WERI-Rb-1 (cell line): ENCODE data around the gene CAMK2B.
"Not testable (repeated sequence)": the region's sequence is repeated elsewhere in the genome, so short reads cannot be mapped to it uniquely, and the experiment has no call there.

ENCODE experiments used
- DNase-seq: peaks from one replicate; pipeline ENCODE4 v3.0.0-alpha.2; 2020
- H3K27ac ChIP-seq: fragments of 250-450 bp; sonication (Bioruptor Pico); 2 replicates; pipeline ENCODE4 v1.5.1; 2020; ENCODE audit warnings: mild to moderate bottlenecking, moderate library complexity
- H3K27me3 ChIP-seq: fragments of 250-450 bp; sonication (Bioruptor Pico); 2 replicates; pipeline ENCODE4 v1.5.1; 2021; ENCODE audit warnings: mild to moderate bottlenecking, low read depth, moderate library complexity; ENCODE audit not compliant: insufficient read depth, severe bottlenecking
- H3K36me3 ChIP-seq: fragments of 250-450 bp; sonication (Bioruptor Pico); 2 replicates; pipeline ENCODE4 v1.5.1; 2020; ENCODE audit warnings: mild to moderate bottlenecking, moderate library complexity
- H3K4me3 ChIP-seq: 2 replicates; pipeline ENCODE4 v1.5.1; 2011; ENCODE audit warnings: low read depth, mild to moderate bottlenecking, control low read depth, low read length
- H3K9me3 ChIP-seq: fragments of 250-450 bp; sonication (Bioruptor Pico); 2 replicates; pipeline ENCODE4 v1.5.1; 2021; ENCODE audit warnings: mild to moderate bottlenecking, moderate library complexity; ENCODE audit not compliant: severe bottlenecking
- TF ChIP-seq, protein P1 (sequence below): IDR thresholded peaks from 2 replicates; pipeline ENCODE4 v1.5.1; 2011; ENCODE audit warnings: low read depth, mild to moderate bottlenecking, control low read depth, inconsistent platforms, low read length

CAMK2B gene

DNA sequence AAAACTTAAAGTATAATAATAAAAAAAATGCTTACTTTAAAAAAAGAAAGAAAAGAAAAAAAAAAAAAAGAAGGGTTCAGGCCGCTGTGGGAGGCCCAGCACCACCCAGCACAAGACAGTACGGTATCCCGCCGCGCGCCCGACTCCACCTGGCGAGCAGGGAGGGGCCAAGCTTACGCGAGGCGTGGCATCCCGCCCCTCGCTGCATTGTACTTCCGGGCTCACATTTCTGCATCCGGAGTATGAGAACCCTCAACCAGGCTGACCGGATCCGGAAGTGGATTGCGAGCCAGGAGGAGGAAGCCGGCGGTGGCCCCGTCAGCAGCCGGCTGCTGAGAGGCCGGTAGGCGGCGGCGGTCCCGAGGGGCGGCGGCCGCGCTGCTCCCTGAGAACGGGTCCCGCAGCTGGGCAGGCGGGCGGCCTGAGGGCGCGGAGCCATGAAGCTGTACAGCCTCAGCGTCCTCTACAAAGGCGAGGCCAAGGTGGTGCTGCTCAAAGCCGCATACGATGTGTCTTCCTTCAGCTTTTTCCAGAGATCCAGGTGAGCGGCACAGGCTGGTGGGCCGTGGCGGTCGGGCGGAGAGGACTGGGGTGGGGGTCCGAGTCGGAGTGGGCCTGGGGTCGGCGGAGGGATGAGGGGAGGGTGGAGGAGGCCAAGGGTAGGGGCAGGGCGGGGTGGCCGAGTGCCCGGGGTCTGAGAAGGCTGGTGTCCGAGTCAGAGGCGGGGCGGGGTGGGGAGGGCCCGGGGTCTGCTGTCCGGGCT, 124.5 kb downstream of the CAMK2B start, which contains the start of gene YKT6:
Gene YKT6, plus strand, starts transcription at position 280 of the 763 bp plus-strand sequence. Its CDS starts 158 bp downstream, at position 438.
- no peaks in the 10 kb centered on the region for H3K9me3 ChIP-seq
- peak within 1 kb of the TSS; percentile 71 for H3K4me3 ChIP-seq
- peaks cover 23% of the 10 kb centered on the region for H3K36me3 ChIP-seq
- TF ChIP-seq, protein P1, sequence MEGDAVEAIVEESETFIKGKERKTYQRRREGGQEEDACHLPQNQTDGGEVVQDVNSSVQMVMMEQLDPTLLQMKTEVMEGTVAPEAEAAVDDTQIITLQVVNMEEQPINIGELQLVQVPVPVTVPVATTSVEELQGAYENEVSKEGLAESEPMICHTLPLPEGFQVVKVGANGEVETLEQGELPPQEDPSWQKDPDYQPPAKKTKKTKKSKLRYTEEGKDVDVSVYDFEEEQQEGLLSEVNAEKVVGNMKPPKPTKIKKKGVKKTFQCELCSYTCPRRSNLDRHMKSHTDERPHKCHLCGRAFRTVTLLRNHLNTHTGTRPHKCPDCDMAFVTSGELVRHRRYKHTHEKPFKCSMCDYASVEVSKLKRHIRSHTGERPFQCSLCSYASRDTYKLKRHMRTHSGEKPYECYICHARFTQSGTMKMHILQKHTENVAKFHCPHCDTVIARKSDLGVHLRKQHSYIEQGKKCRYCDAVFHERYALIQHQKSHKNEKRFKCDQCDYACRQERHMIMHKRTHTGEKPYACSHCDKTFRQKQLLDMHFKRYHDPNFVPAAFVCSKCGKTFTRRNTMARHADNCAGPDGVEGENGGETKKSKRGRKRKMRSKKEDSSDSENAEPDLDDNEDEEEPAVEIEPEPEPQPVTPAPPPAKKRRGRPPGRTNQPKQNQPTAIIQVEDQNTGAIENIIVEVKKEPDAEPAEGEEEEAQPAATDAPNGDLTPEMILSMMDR: peak; percentile 34; the same call in 1 of the 2 replicates
- H3K27ac ChIP-seq: peak within 1 kb of the TSS; percentile 76
- DNase-seq: peak; percentile 96
- no peaks in the 10 kb centered on the region for H3K27me3 ChIP-seq

DNA sequence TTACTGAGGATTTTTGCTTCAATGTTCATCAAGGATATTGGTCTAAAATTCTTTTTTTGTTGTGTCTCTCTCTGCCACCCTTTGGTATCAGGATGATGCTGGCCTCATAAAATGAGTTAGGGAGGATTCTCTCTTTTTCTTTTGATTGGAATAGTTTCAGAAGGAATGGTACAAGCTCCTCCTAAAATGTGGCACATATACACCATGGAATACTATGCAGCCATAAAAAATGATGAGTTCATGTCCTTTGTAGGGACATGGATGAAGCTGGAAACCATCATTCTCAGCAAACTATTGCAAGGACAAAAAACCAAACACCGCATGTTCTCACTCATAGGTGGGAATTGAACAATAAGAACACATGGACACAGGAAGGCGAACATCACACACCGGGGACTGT, 125.2 kb downstream of the CAMK2B start:
- not testable (repeated sequence) for H3K27ac ChIP-seq, DNase-seq, H3K27me3 ChIP-seq, H3K4me3 ChIP-seq, H3K9me3 ChIP-seq
- H3K36me3 ChIP-seq: peaks cover 15% of the 10 kb centered on the region

DNA sequence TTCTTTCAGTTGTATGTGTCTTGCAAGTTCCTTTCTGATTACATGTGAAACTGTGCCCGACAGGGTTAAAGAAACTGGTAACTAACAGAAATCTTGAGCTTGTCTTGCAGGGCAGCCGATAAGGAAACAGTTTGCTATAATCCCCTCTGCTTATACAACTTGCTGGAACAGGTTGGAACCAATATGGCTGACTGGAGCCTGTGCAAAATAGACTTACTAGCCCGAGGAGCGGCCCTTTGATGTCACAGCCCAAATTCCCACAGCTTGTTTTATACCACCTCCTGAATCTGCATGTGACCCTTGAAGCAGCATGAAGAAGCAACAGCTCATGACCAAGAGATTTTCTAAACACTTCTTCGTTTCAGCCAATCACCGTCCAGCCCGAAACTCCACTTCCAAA, 127.9 kb downstream of the CAMK2B start:
- Histone ChIP-seq H3K27me3 (no peaks in the 10 kb centered on the region), H3K4me3 (no peak overlapping the region), H3K27ac (no peak overlapping the region), H3K9me3 (no peaks in the 10 kb centered on the region), H3K36me3 (peaks cover 2% of the 10 kb centered on the region)
- TF ChIP-seq, protein P1: no peak
- no peak for DNase-seq

DNA sequence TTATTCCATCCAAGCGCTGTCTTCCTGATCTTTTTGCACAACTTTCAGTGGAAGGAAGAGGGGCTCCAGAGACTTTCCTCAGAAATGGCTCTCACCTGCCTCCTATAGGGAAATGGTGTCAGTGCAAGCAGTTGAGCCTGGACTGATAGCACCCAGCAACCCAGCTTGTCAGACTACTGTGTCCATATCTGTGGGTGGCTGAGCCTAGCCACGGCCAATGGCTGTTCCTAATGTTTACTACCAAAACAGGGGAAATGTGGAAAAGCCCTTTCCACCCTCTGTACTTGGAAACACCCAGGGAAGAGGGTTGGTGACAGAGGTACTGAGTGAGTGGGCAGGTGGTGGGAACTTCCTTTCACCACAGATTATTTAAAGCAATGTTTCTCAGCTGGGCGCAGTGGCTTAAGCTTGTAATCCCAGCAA, 128.9 kb downstream of the CAMK2B start:
- DNase-seq: peak; percentile 76
- no peaks in the 10 kb centered on the region for H3K9me3 ChIP-seq
- no peak overlapping the region for H3K4me3 ChIP-seq
- peaks cover 2% of the 10 kb centered on the region for H3K36me3 ChIP-seq
- TF ChIP-seq, protein P1: peak; percentile 91
- peak overlapping the region; percentile 20 for H3K27ac ChIP-seq
- H3K27me3 ChIP-seq: no peaks in the 10 kb centered on the region

DNA sequence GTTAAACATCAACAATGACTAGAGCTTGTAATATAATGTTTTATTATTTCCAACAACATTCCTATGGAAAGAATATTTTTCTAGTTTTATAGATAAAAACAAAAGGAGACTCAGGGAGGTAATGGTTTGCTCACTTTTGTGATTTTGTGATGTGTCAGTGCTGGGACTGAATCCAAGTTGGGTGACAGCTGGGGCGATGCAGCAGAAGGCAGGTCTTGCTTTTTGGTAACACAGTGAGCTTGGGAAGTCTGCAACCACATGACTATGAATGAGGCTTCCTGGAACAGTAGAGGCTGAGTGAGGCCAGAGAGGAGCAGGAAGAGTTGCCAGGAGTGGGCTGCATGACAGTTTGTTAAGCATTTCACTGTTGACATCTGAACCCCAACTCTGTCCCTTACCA, 129.5 kb downstream of the CAMK2B start:
- no peak for DNase-seq
- no peaks in the 10 kb centered on the region for H3K27me3 ChIP-seq
- H3K36me3 ChIP-seq: peaks cover under 1% of the 10 kb centered on the region
- H3K9me3 ChIP-seq: no peaks in the 10 kb centered on the region
- no peak overlapping the region for H3K27ac ChIP-seq
- no peak overlapping the region for H3K4me3 ChIP-seq
- TF ChIP-seq, protein P1: no peak

DNA sequence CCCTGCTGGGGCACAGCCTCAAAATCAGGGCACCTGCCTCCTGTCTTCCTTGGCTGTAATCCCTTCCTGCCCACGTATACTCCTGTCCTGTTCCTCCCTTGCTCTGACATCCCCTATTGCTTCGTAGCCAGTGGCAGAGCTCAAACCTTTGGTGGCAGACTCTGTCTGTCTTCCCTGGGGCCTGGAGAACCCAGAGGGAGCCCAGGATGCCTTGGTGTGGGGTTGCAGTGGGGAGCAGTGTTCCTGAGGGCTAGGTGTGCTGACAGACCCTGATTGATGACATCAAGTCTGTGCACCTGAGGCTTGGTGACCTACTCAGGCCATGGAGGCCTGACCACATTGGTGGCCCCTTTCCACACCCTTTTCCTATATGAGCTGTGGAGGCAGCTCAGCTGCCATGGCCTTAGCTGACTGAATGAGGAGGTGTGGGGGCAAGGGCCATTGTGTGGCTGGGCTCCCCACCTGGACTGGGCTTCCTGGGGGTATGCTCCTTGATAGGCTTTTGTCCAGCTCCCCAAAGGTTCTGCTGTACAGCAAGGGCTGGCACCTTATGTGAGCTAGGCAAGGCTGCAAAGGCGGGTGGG, 130.7 kb downstream of the CAMK2B start:
- no peak overlapping the region for H3K27ac ChIP-seq
- TF ChIP-seq, protein P1: no peak
- H3K36me3 ChIP-seq: no peaks in the 10 kb centered on the region
- DNase-seq: no peak
- H3K9me3 ChIP-seq: no peaks in the 10 kb centered on the region
- no peak overlapping the region for H3K4me3 ChIP-seq
- no peaks in the 10 kb centered on the region for H3K27me3 ChIP-seq
